Activated CD8-positive, alpha-beta memory T cell treated with anti-CD3 and anti-CD28 coated beads for 24 hours (primary cell): ENCODE measurements around the gene VPS9D1.
A peak's percentile ranks its signal among the peaks of the same experiment; 100 is the strongest.
"Not testable (repeated sequence)": the region's sequence is repeated elsewhere in the genome, so short reads cannot be mapped to it uniquely, and the experiment has no call there.

Experiments
- DNase-seq: peaks from one replicate; pipeline ENCODE4 v3.0.0-alpha.2; 2020

The VPS9D1 gene

GRCh38 chr16:89691986-89692569, 28.6 kb downstream of the VPS9D1 start:
- no peak for DNase-seq

GRCh38 chr16:89691231-89691985, 29.3 kb downstream of the VPS9D1 start:
- no peak for DNase-seq

- no peak for DNase-seq
Observed at GRCh38 chr16:89690392-89690901, 30.3 kb downstream of the VPS9D1 start.

- not testable (repeated sequence) for DNase-seq
Observed at GRCh38 chr16:89689621-89690020, 31.1 kb downstream of the VPS9D1 start.

DNA sequence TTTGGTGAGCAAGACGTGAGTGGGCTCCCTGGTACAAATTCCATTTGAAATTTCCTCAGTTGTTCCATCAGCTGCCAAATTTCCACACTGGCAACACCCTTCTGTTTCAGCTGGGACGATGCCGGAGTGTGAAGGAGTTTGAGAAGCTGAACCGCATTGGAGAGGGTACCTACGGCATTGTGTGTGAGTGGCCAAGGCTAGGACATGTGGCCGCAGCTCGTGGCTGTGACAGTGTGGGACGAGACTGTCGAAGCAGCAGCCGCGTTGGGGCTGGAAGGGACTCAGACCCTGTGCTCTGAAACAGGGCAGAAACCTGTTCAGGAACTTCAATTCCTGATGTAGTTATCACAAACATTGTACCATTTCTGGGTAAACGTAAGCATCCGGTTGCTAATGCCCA, 31.6 kb downstream of the VPS9D1 start:
- DNase-seq: no peak

DNA sequence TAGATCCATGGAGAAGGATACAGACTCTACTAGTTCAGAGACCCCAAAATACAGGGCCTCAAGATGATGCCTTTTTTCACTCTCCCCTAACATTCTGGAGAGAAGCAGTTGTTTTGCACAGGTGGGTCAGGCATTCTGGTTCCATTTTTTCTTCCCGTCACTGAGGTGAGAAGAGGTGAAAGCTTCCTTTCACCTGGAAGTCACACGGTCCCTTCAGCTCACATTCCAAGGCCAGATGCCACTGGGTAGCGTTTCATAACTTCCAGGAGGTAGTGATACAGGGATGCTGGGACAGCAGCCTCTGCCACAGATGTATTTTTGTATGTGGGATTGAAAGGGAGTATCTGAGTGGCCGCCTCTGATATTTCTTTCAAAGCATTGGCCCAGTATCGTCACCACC, 32.3 kb downstream of the VPS9D1 start:
- no peak for DNase-seq

- DNase-seq: no peak
Observed at GRCh38 chr16:89687092-89687940, 33.4 kb downstream of the VPS9D1 start.

DNA sequence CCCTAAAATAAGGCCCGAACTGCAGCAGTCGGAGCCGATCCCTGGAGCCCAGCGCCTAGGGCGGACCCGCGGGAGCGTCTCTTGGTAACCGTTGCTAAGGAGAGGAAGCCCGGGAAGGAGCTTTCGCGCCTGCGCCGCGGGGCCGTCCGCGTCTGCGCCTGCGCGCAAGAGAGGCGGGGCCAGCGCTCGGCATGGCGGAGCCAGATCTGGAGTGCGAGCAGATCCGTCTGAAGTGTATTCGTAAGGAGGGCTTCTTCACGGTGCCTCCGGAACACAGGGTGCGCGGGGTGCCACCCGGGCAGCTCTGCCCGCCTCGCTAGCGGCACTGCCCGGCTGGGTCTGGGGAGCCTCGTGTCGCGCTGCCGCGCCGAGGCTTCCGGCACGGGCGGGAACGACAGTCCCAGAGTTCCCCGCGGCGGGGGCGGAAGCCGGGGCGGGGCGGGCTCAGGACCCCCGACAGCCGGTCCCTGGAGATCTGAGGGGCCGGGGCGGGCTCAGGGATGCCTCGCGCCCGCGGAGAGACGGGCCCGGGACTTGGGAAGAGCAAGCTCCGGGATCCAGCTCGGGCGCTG, 34.1 kb downstream of the VPS9D1 start, which contains the start of gene CDK10:
Gene CDK10 (plus strand): TSS at position 170 of the 572 bp plus-strand sequence. CDS start 22 bp downstream, at position 192.
- DNase-seq: peak; percentile 99

DNA sequence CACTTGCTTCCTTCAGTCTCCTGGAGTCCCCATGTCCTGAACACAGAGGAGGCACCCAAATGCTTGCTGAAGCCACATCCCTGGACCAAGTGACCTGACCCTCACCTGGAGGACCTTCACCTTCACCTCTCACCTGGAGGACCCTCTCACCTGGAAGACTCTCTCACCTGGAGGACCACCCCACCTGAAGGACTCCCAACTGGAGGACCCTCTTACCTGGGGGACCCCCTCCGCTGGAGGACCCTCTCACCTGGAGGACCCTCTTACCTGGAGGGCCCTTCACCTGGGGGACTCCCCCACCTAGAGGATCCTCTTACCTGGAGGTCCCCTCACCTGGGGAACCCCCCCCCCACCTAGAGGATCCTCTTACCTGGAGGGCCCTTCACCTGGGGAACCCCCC, 34.8 kb downstream of the VPS9D1 start:
- DNase-seq: no peak

DNA sequence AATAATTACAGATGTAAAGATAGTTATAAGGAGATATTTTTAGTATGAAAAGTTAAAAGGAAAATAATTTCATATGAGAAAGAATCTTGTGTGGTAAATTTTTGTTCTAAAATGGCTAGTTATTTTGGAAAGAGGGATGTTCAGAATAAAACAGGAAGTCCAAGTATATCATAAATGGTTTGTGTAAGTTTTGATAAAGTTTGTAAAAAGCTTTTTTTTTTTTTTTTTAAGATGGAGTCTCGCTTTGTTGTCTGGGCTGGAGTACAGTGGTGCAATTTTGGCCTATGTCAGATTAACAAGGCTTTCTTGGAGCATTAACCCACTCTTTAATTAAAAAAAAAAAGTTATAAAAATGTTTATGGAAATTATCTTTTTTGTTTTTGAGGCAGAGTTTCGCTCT, 42.4 kb downstream of the VPS9D1 start:
- no peak for DNase-seq

DNA sequence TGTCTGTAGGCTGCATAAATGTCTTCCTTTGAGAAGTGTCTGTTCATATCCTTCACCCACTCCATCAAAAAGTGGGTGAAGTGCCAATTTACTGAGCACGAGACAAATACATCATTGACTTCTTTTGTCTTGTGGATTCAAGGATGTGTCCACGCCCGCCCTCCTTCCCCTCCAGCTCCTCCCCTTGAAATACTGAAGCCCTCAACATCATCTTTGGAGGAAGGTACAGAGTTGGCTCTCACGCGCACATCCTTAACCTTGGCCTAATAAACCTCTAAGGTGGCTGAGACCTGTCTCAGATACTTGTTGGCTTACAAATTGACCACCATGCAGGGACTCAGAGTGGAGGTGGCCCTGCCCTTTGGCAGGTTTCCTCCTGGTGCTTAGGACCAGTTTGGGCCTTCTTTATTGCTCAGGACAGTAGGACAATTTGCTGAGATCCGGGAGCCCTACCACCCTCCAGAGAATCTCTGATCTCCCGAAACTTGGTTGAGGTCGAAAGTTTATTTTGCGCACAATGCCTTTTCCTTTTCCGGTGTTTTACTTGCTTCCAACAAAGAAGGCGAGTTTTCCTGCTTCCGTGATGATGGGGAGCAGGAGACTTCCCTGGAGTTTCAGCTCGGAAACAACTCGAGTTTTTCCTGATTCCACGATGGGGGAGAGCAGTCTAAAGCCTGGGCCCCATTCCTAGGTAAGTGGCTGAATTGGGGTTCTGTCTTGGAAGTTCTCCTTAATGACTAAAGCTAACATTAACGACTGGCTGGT, 48.3 kb downstream of the VPS9D1 start:
- no peak for DNase-seq

- DNase-seq: not testable (repeated sequence)
Observed at GRCh38 chr16:89671565-89671964, 49.1 kb downstream of the VPS9D1 start.

DNA sequence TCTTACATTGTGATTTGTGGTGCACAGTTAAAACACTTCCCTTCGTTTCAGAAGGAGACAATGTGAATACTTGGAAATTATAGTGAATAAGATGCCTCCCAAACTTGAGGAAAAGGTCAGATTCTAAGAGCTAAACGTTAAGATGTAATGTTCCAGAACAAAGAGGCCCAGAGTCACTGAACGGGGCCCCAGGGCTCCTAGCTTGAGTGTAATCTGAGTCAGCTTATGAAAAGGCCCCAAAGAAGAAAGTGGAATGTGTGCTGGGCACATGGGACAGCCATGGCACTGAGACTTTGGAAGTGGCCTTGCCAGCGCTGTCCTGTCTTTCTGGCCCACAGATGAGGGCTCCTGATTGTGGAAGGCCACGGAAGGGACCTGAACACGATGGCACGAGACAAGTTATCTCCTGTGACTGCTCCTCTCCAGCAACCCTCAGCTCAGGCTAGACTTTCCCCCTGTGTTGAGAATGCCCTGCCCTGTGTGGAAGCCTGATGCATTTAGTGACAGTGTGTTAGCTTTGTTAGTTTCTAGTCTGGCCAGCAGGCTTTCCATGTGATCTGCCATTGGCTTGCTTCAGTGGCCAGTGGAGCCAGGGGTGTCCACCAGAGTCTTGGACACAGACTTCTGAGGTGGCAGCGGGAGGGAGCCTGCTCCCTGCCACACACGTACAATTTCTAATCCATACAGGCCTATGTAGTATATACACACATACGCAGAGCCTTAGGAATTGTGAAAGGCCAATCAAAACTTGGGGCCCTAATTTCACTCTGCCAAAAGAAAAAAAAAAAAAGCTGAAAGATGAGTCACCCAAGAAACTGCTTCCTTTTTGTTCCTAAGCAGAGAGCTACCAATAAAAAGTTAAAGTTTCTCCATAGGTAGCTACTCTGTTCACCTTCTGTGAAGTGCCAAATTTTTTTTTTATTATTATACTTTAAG, 49.9 kb downstream of the VPS9D1 start:
- no peak for DNase-seq

DNA sequence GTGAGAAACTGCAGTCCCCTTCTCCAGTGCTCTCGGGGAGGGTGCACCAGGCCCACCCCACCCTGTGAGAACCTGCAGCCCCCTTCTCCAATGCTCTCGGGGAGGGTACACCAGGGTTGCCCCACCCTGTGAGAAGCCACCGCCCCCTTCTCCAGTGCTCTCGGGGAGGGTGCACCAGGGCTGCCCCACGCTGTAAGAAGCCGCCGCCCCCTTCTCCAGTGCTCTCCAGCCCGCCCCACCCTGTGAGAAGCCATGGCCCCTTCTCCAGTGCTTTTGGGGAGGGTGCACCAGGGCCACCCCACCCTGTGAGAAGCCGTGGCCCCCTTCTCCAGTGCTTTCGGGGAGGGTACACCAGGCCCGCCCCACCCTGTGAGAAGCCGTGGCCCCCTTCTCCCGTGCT, 50.9 kb downstream of the VPS9D1 start:
- no peak for DNase-seq

- no peak for DNase-seq
Observed at GRCh38 chr16:89668790-89669158, 51.9 kb downstream of the VPS9D1 start.

- no peak for DNase-seq
Observed at GRCh38 chr16:89667633-89668032, 53.1 kb downstream of the VPS9D1 start.

DNA sequence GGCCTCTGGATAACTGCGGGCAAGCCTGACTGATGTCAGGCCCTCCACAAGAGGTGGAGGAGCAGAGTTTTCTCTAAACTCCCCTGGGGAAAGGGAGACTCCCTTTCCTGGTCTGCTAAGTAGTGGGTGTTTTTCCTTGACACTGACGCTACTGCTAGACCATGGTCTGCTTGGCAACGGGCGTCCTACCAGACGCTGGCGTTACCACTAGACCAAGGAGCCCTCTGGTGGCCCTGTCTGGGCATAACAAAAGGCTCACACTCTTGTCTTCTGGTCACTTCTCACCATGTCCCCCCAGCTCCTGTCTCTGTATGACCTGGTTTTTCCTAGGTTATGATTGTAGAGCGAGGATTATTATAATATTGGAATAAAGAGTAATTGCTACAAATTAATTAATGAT, 53.7 kb downstream of the VPS9D1 start:
- DNase-seq: not testable (repeated sequence)

GRCh38 chr16:89664238-89664637, 56.5 kb downstream of the VPS9D1 start:
- not testable (repeated sequence) for DNase-seq

DNA sequence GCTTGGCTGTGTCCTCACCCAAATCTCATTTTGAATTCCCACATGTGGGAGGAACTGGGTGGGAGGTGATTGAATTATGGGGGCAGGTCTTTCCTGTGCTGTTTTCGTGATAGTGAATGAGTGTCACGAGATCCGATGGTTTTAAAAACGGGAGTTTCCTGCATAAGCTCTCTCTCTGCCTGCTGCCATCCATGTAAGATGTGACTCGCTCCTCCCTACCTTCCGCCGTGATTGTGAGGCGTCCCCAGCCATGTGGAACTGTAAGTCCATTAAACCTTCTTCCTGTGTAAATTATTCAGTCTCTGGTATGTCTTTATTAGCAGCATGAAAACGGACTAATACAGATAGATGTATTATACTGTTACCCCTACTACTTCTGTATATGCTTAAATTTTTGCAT, 59.5 kb downstream of the VPS9D1 start:
- DNase-seq: no peak

DNA sequence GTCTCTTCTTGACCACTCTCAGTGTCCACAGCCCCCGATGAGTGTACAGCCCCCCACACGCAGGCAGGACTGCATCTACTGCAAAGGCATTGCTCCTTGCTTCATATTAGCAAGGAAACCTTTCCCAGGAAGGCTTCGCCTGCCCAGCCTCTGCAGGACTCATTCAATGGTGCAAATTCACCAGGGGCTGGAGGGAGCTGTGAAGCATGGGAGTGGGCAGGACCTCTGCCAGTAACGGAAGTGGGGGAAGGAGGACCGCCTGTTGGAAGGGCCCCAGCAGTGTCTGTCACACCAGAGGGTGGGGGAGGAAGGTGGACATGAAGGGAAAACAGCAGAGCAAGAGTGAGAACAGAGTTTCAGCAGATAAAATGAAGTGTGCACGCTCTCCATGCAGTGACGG, 60.6 kb downstream of the VPS9D1 start:
- no peak for DNase-seq

- DNase-seq: no peak
Observed at GRCh38 chr16:89658221-89658879, 62.3 kb downstream of the VPS9D1 start.
